HL-60 (cell line): ENCODE measurements around the gene C11orf91.

Experiments
- CTCF ChIP-seq: IDR thresholded peaks from one replicate; pipeline ENCODE4 v1.5.1; 2011; ENCODE audit warnings: low read length, control low read depth, inconsistent platforms; ENCODE audit not compliant: insufficient read depth
- GABPA ChIP-seq: IDR thresholded peaks from 2 replicates; pipeline ENCODE4 v1.6.1; 2012; ENCODE audit warnings: low read depth
- POLR2AphosphoS5 ChIP-seq: IDR thresholded peaks from 2 replicates; pipeline ENCODE4 v1.6.1; 2012; ENCODE audit warnings: low read depth
- REST ChIP-seq: IDR thresholded peaks from 2 replicates; pipeline ENCODE4 v1.6.1; 2012; ENCODE audit warnings: low read depth; ENCODE audit not compliant: insufficient replicate concordance
- SPI1 ChIP-seq: IDR thresholded peaks from 2 replicates; pipeline ENCODE4 v1.6.1; 2012; ENCODE audit warnings: low read depth, mild to moderate bottlenecking, borderline replicate concordance

GRCh38 chr11:33718440-33718839, 17.8 kb upstream of the C11orf91 start:
- no peak for TF ChIP-seq CTCF
- no peak for TF ChIP-seq GABPA
- TF ChIP-seq POLR2AphosphoS5 = no peak
- no peak for TF ChIP-seq REST
- TF ChIP-seq SPI1 = no peak
